H9 (cell line): Measurements from ENCODE around the gene PDE4A. TPM values are rescaled to one million over a fixed set of nuclear protein-coding genes. Genes with fewer than 3 reads are reported as not detected.

ENCODE experiments used
- DNase-seq: peaks from one replicate; pipeline ENCODE4 v3.0.0-alpha.2; 2017
- H2AFZ ChIP-seq: one replicate; pipeline ENCODE4 v1.6.1; 2013; ENCODE audit warnings: mild to moderate bottlenecking, low read length, control low read depth, moderate library complexity
- H2AK5ac ChIP-seq: 2 replicates; pipeline ENCODE4 v1.6.1; 2013; ENCODE audit warnings: low read length, control low read depth, mixed read lengths; ENCODE audit not compliant: insufficient read length
- H2BK120ac ChIP-seq: one replicate; pipeline ENCODE4 v1.6.1; 2013; ENCODE audit warnings: low read depth, mild to moderate bottlenecking, low read length, control low read depth, inconsistent platforms; ENCODE audit not compliant: poor library complexity, severe bottlenecking
- H2BK12ac ChIP-seq: 2 replicates; pipeline ENCODE4 v1.6.1; 2013; ENCODE audit warnings: low read length, control low read depth, mixed read lengths, low read depth; ENCODE audit not compliant: insufficient read length
- H2BK15ac ChIP-seq: 2 replicates; pipeline ENCODE4 v1.6.1; 2013; ENCODE audit warnings: low read depth, low read length, control low read depth
- H2BK20ac ChIP-seq: one replicate; pipeline ENCODE4 v1.6.1; 2013; ENCODE audit warnings: low read depth, mild to moderate bottlenecking, low read length, control low read depth, inconsistent platforms; ENCODE audit not compliant: poor library complexity, severe bottlenecking
- H2BK5ac ChIP-seq: 2 replicates; pipeline ENCODE4 v1.6.1; 2013; ENCODE audit warnings: low read length, control low read depth, mixed read lengths; ENCODE audit not compliant: insufficient read length
- H3K14ac ChIP-seq: 2 replicates; pipeline ENCODE4 v1.6.1; 2013; ENCODE audit warnings: low read length, control low read depth; ENCODE audit not compliant: insufficient read depth
- H3K18ac ChIP-seq: 2 replicates; pipeline ENCODE4 v1.6.1; 2013; ENCODE audit warnings: low read depth, mild to moderate bottlenecking, mixed read lengths, low read length, control low read depth; ENCODE audit not compliant: insufficient read length
- H3K23ac ChIP-seq: 2 replicates; pipeline ENCODE4 v1.6.1; 2013; ENCODE audit warnings: low read length, control low read depth, mixed read lengths, low read depth; ENCODE audit not compliant: insufficient read length
- H3K23me2 ChIP-seq: 2 replicates; pipeline ENCODE4 v1.6.1; 2013; ENCODE audit warnings: low read depth, mild to moderate bottlenecking, mixed read lengths, low read length, control low read depth; ENCODE audit not compliant: insufficient read length, poor library complexity, severe bottlenecking
- H3K27ac ChIP-seq: 2 replicates; pipeline ENCODE4 v1.5.1; 2013; ENCODE audit warnings: low read length, control low read depth, mixed read lengths, low read depth; ENCODE audit not compliant: insufficient read length
- H3K27me3 ChIP-seq: 2 replicates; pipeline ENCODE4 v1.6.1; 2013; ENCODE audit warnings: low read length, control low read depth, inconsistent platforms; ENCODE audit not compliant: insufficient read depth
- H3K4ac ChIP-seq: 2 replicates; pipeline ENCODE4 v1.6.1; 2013; ENCODE audit warnings: low read depth, mild to moderate bottlenecking, control low read depth, inconsistent platforms, low read length, moderate library complexity
- H3K4me1 ChIP-seq: 2 replicates; pipeline ENCODE4 v1.6.1; 2013; ENCODE audit warnings: low read length, control low read depth, inconsistent platforms; ENCODE audit not compliant: insufficient read depth
- H3K4me2 ChIP-seq: 2 replicates; pipeline ENCODE4 v1.6.1; 2013; ENCODE audit warnings: low read length, control low read depth, mixed read lengths; ENCODE audit not compliant: insufficient read length, insufficient read depth
- H3K56ac ChIP-seq: 2 replicates; pipeline ENCODE4 v1.6.1; 2013; ENCODE audit warnings: low read depth, mild to moderate bottlenecking, mixed read lengths, low read length, control low read depth; ENCODE audit not compliant: insufficient read length
- H3K79me1 ChIP-seq: 2 replicates; pipeline ENCODE4 v1.6.1; 2013; ENCODE audit warnings: low read depth, mild to moderate bottlenecking, moderate library complexity, low read length, control low read depth, inconsistent platforms; ENCODE audit not compliant: insufficient read depth, poor library complexity, severe bottlenecking
- H3K79me2 ChIP-seq: 2 replicates; pipeline ENCODE4 v1.6.1; 2013; ENCODE audit warnings: low read length, control low read depth, inconsistent platforms; ENCODE audit not compliant: insufficient read depth
- H3K9ac ChIP-seq: 2 replicates; pipeline ENCODE4 v1.6.1; 2013; ENCODE audit warnings: low read length, control low read depth, mixed read lengths; ENCODE audit not compliant: insufficient read length; ENCODE audit errors: extremely low read depth
- H3K9me3 ChIP-seq: one replicate; pipeline ENCODE4 v1.6.1; 2013; ENCODE audit warnings: low read depth, low read length, inconsistent platforms; ENCODE audit not compliant: control insufficient read depth
- H3T11ph ChIP-seq: one replicate; pipeline ENCODE4 v1.6.1; 2013; ENCODE audit warnings: mild to moderate bottlenecking, low read length, control low read depth, inconsistent platforms
- H4K20me1 ChIP-seq: one replicate; pipeline ENCODE4 v1.6.1; 2013; ENCODE audit not compliant: control insufficient read depth, insufficient read length, insufficient read depth
- H4K5ac ChIP-seq: 2 replicates; pipeline ENCODE4 v1.6.1; 2013; ENCODE audit warnings: low read depth, mild to moderate bottlenecking, mixed read lengths, low read length, control low read depth; ENCODE audit not compliant: insufficient read length
- H4K8ac ChIP-seq: replicated peaks from 2 replicates; pipeline ENCODE4 v1.6.1; 2013; ENCODE audit warnings: low read length, control low read depth, mixed read lengths, low read depth; ENCODE audit not compliant: insufficient read length
- H4K91ac ChIP-seq: 2 replicates; pipeline ENCODE4 v1.6.1; 2013; ENCODE audit warnings: low read depth, mild to moderate bottlenecking, moderate library complexity, mixed read lengths, low read length, control low read depth; ENCODE audit not compliant: insufficient read length
- H3K27ac Mint-ChIP-seq, 3 experiments: 2 replicates in 2 of 3; 3 replicates in 1 of 3; pipeline ENCODE4 v1.8.0; 2020 to 2021; ENCODE audit warnings: mixed read lengths in 3 of 3, mild to moderate bottlenecking in 1 of 3, moderate library complexity in 1 of 3
- H3K27me3 Mint-ChIP-seq: 2 replicates; pipeline ENCODE4 v1.8.0; 2021; ENCODE audit warnings: low read depth, mild to moderate bottlenecking, moderate library complexity, mixed read lengths
- H3K36me3 Mint-ChIP-seq, 3 experiments: 2 replicates in 2 of 3; 3 replicates in 1 of 3; pipeline ENCODE4 v1.8.0; 2020 to 2021; ENCODE audit warnings: low read depth in 3 of 3, mixed read lengths in 3 of 3; ENCODE audit not compliant: insufficient read depth in 1 of 3
- H3K4me1 Mint-ChIP-seq, 2 experiments: 2 replicates each; pipeline ENCODE4 v1.8.0; 2020; ENCODE audit warnings: mixed read lengths in 2 of 2
- H3K4me3 Mint-ChIP-seq, 2 experiments: 2 replicates in 1 of 2; 3 replicates in 1 of 2; pipeline ENCODE4 v1.8.0; 2020 to 2021; ENCODE audit warnings: mild to moderate bottlenecking in 2 of 2, mixed read lengths in 2 of 2, moderate library complexity in 1 of 2
- H3K9me3 Mint-ChIP-seq, 2 experiments: 2 replicates in 1 of 2; 3 replicates in 1 of 2; pipeline ENCODE4 v1.8.0; 2020; ENCODE audit warnings: mild to moderate bottlenecking in 2 of 2, mixed read lengths in 2 of 2, moderate library complexity in 1 of 2
- WGBS: extraction: QIAGEN DNeasy Blood & Tissue Kit; methylation state at CpG from one replicate; pipeline ENCODE4 v1.1.7; 2013; ENCODE audit warnings: missing lambda C conversion rate, low lambda C conversion rate, mixed read lengths; ENCODE audit not compliant: insufficient read length; ENCODE audit errors: extremely low coverage; 5-methylcytosine and 5-hydroxymethylcytosine counted together
- total RNA-seq: library from RNA; stranded (reverse); gene quantifications from 2 replicates; pipeline ENCODE4 v1.2.1, GENCODE V29; 2021
- TF ChIP-seq, protein P1 (sequence below): fragments of 200-600 bp; sonication (generic); conservative IDR thresholded peaks from 3 replicates; pipeline ENCODE4 v1.8.0; 2021; ENCODE audit warnings: antibody characterized with exemption, mild to moderate bottlenecking

The PDE4A gene
- total RNA-seq, 1 experiment from 2014 or later: 8.5 TPM

DNA sequence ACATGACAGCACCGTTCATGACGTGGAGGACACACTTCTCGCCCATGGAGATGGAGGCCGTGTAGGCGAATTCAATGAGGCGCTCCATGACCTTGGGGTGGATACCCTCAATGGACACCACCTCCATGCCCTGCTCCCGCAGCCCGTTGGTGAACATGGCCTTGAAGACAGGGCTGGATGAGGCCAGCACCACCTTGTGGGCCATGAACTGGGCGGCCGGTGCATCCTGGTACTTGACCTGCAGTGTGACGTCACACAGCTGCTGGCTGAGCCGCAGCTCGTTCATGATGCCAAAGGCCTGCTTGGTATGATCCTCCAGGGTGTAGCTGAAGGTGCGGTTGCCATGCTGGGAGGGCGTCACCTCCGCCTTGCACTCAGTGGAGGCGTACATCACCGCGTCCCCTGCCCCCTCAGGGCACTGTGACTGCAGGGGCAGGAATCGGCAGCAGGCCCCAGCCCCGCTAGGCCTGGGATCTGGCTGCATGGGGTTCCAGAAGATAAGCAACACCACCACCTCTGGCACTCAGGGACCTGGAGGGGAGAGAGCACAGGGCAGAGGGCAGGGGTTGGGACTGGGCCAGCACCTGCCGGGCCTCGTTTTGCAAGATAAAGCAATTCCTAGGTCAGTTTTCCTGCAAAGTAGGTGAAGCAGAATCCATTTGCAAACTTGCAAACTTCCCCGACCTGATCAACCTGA is 79.4 kb downstream of the PDE4A start:
- Histone ChIP-seq H3K23ac (no peak overlapping the region), H3K4ac (no peak overlapping the region), H2BK12ac (no peak overlapping the region), H3K9me3 (no peaks in the 10 kb centered on the region), H3K56ac (no peak overlapping the region), H2BK20ac (no peak overlapping the region), H2AFZ (no peak overlapping the region), H3T11ph (no peak overlapping the region), H3K18ac (no peak overlapping the region), H3K9ac (no peak overlapping the region), H3K27me3 (no peaks in the 10 kb centered on the region), H2BK5ac (no peak overlapping the region), H3K23me2 (peaks cover 7% of the 10 kb centered on the region), H3K4me1 (peaks cover 2% of the 10 kb centered on the region; the same call in 1 of the 2 replicates), H2AK5ac (no peak overlapping the region), H3K79me1 (peaks cover 2% of the 10 kb centered on the region), H4K8ac (no peak overlapping the region), H2BK120ac (no peak overlapping the region), H3K27ac (no peak overlapping the region), H3K4me2 (peak overlapping the region; percentile 27), H4K91ac (no peak overlapping the region), H4K20me1 (no peaks in the 10 kb centered on the region), H4K5ac (no peak overlapping the region), H2BK15ac (no peak overlapping the region), H3K14ac (no peak overlapping the region), H3K79me2 (peaks cover 15% of the 10 kb centered on the region; the same call in 1 of the 2 replicates)
- WGBS: no CpG with 5 or more reads among the region's 24 CpGs
- peak; percentile 76 for DNase-seq
- H3K4me3 Mint-ChIP-seq: peak overlapping the region; percentile 56 to 73; a peak in 4 of 5 replicates
- H3K36me3 Mint-ChIP-seq: peaks cover 13 to 48% (median 45%) of the 10 kb centered on the region in 3 experiments
- TF ChIP-seq, protein P1, sequence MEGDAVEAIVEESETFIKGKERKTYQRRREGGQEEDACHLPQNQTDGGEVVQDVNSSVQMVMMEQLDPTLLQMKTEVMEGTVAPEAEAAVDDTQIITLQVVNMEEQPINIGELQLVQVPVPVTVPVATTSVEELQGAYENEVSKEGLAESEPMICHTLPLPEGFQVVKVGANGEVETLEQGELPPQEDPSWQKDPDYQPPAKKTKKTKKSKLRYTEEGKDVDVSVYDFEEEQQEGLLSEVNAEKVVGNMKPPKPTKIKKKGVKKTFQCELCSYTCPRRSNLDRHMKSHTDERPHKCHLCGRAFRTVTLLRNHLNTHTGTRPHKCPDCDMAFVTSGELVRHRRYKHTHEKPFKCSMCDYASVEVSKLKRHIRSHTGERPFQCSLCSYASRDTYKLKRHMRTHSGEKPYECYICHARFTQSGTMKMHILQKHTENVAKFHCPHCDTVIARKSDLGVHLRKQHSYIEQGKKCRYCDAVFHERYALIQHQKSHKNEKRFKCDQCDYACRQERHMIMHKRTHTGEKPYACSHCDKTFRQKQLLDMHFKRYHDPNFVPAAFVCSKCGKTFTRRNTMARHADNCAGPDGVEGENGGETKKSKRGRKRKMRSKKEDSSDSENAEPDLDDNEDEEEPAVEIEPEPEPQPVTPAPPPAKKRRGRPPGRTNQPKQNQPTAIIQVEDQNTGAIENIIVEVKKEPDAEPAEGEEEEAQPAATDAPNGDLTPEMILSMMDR: no peak
- peaks cover 3% of the 10 kb centered on the region for H3K27me3 Mint-ChIP-seq
- H3K27ac Mint-ChIP-seq: peak overlapping the region; percentile 86 to 99 (median 97); a peak in 6 of 7 replicates
- no peaks in the 10 kb centered on the region for H3K9me3 Mint-ChIP-seq
- H3K4me1 Mint-ChIP-seq: peaks cover 20 to 28% of the 10 kb centered on the region in 2 experiments
